ENCODE results near the gene FAM174C. TPM values are rescaled to one million over a fixed set of nuclear protein-coding genes. Genes with fewer than 3 reads are reported as not detected.

FAM174C gene
- 77.1 TPM for total RNA-seq (2021; ENCODE audit: unreplicated experiment)
- 87.0 and 88.0 TPM in 2 replicates for polyA plus RNA-seq (2012)
- percentile 65 among the genes with signal in this experiment for Bru-seq, nascent RNA
- BruChase-seq, experiment 1, labeled RNA remaining after a 6-hour chase: percentile 75 among the genes with signal in this experiment
- BruChase-seq, experiment 2, labeled RNA remaining after a 2-hour chase: percentile 67 among the genes with signal in this experiment
- long read RNA-seq, transcript C19orf24-202 (3 exons, 668 nt): minor isoform, 7 of 57 reads
- long read RNA-seq, transcript C19orf24-203 (2 exons, 1,675 nt): minor isoform, 7 of 57 reads
- long read RNA-seq, transcript C19orf24-201 (3 exons, 983 nt): major isoform, 33 of 57 reads
- long read RNA-seq, partial matches to known transcripts: 0 of 57 reads
- long read RNA-seq, other reads (novel, unspliced or antisense): 10 of 57 reads

GRCh38 chr19:1275260-1275975 lies at the start of gene FAM174C:
Gene FAM174C (plus strand): TSS chr19:1275530. CDS start chr19:1275550, 20 bp downstream.
- no peaks in the 10 kb centered on the region for H3K9me3 ChIP-seq (ENCODE audit: control insufficient read depth in 1 of 2, insufficient read depth in 1 of 2, low read depth in 1 of 2, low read length in 2 of 2)
- H3K9ac ChIP-seq (ENCODE audit: low read length): peak within 1 kb of the TSS; percentile 97
- peak within 1 kb of the TSS; percentile 84 to 85 for H3K4me3 ChIP-seq (replicated peaks in 1 of 2; ENCODE audit: low read depth in 1 of 2, low read length in 2 of 2)
- no peaks in the 10 kb centered on the region for H3K9me2 ChIP-seq (ENCODE audit: insufficient read depth)
- ChIA-PET RAD21 (ENCODE audit: low non-redundant PET in 1 of 2, low total read pairs in 2 of 2, uncharacterized antibody in 2 of 2, unreplicated experiment in 2 of 2) (no interaction called here), CTCF (interaction anchor here (1.0 kb wide), 2 partner anchors 9 to 31 kb away, joined by 6 to 13 read pairs; no protein-coding TSS in a partner anchor), POLR2A (interaction anchor here (0.9 to 1.0 kb wide), 4 partner anchors 9 to 254 kb away, joined by 3 to 9 read pairs (median 4); partner anchors contain the start of genes ATP5F1D and RNU6-2)
- peaks cover 63% of the 10 kb centered on the region for H3K79me2 ChIP-seq (ENCODE audit: insufficient read depth, low read length)
- H3K4me1 ChIP-seq (ENCODE audit: control insufficient read depth in 1 of 2, insufficient read depth in 2 of 2, low read length in 2 of 2): peaks cover 24 to 55% of the 10 kb centered on the region in 2 experiments
- no TSS peak for BruUV-seq (replicated peaks)
- no peak within 1 kb of the TSS for H2AFZ ChIP-seq (ENCODE audit: low read depth, low read length, poor library complexity, severe bottlenecking)
- DNase-seq (ENCODE audit: low read depth, low spot score): peak; percentile 93
- H4K20me1 ChIP-seq (ENCODE audit: insufficient read depth): no peaks in the 10 kb centered on the region
- H3K27me3 ChIP-seq (ENCODE audit: insufficient read depth, low read length): no peaks in the 10 kb centered on the region
- intact Hi-C loops (cut with micrococcal nuclease): loop anchor here (10.0 kb wide), 1 partner anchor 129 kb away; the partner anchor contains the start of genes DAZAP1 and GAMT
- H3K36me3 ChIP-seq (ENCODE audit: control insufficient read depth in 1 of 2, insufficient read depth in 2 of 2, low read length in 2 of 2): peaks cover 27 to 40% of the 10 kb centered on the region in 2 experiments; a peak in 3 of 4 replicates
- H3K27ac ChIP-seq (ENCODE audit: low read depth, low read length): peak within 1 kb of the TSS; percentile 100
- H3K4me2 ChIP-seq (ENCODE audit: low read length): peak within 1 kb of the TSS; percentile 99
- peak; percentile 80 for ATAC-seq
- TF ChIP-seq POLR2AphosphoS5 (IDR thresholded peaks at IDR 0.05; ENCODE audit: low read depth, low read length) (peak; percentile 96), TCF7L2 (IDR thresholded peaks at IDR 0.05; ENCODE audit: borderline replicate concordance, extremely low read depth, insufficient read depth, insufficient read length) (no peak), EZH2 (IDR thresholded peaks at IDR 0.05) (no peak), ZNF274 (IDR thresholded peaks at IDR 0.05; ENCODE audit: low read depth, low read length) (no peak), EGR1 (IDR thresholded peaks at IDR 0.05; ENCODE audit: low read depth) (no peak; the same call in 1 of the 2 replicates), YY1 (IDR thresholded peaks at IDR 0.05; ENCODE audit: extremely low read depth, insufficient replicate concordance, low read depth, low read length) (no peak), POLR2A (IDR thresholded peaks at IDR 0.05; ENCODE audit: borderline replicate concordance, extremely low read depth, insufficient read depth, insufficient read length) (peak; percentile 83), SIN3A (IDR thresholded peaks at IDR 0.05; ENCODE audit: low read depth) (peak; percentile 93), SRF (IDR thresholded peaks at IDR 0.05; ENCODE audit: low read depth) (no peak), SP1 (IDR thresholded peaks at IDR 0.05; ENCODE audit: low read depth) (peak; percentile 81), ELF1 (IDR thresholded peaks at IDR 0.05; ENCODE audit: borderline replicate concordance, low read depth) (no peak; the same call in 1 of the 2 replicates), ZFX (IDR thresholded peaks at IDR 0.05) (peak; percentile 74; the same call in 1 of the 2 replicates), CEBPB (IDR thresholded peaks at IDR 0.05; ENCODE audit: low read depth) (no peak), REST (IDR thresholded peaks at IDR 0.05; ENCODE audit: low read depth) (no peak)
- TF ChIP-seq, protein P1, sequence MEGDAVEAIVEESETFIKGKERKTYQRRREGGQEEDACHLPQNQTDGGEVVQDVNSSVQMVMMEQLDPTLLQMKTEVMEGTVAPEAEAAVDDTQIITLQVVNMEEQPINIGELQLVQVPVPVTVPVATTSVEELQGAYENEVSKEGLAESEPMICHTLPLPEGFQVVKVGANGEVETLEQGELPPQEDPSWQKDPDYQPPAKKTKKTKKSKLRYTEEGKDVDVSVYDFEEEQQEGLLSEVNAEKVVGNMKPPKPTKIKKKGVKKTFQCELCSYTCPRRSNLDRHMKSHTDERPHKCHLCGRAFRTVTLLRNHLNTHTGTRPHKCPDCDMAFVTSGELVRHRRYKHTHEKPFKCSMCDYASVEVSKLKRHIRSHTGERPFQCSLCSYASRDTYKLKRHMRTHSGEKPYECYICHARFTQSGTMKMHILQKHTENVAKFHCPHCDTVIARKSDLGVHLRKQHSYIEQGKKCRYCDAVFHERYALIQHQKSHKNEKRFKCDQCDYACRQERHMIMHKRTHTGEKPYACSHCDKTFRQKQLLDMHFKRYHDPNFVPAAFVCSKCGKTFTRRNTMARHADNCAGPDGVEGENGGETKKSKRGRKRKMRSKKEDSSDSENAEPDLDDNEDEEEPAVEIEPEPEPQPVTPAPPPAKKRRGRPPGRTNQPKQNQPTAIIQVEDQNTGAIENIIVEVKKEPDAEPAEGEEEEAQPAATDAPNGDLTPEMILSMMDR (IDR thresholded peaks at IDR 0.05 in 2 of 3, conservative IDR thresholded peaks at IDR 0.05 in 1 of 3; ENCODE audit: borderline replicate concordance in 1 of 3, insufficient read depth in 1 of 3, low read depth in 2 of 3, low read length in 2 of 3): no peak
- TF ChIP-seq, protein P2, sequence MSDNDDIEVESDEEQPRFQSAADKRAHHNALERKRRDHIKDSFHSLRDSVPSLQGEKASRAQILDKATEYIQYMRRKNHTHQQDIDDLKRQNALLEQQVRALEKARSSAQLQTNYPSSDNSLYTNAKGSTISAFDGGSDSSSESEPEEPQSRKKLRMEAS (IDR thresholded peaks at IDR 0.05): peak; percentile 89
